H1 (cell line): ENCODE results near the gene PIAS1. TPM values are rescaled to one million over a fixed set of nuclear protein-coding genes. Genes with fewer than 3 reads are reported as not detected.

Source experiments
- CTCF ChIA-PET: fragments of 300-600 bp; sonication (Branson Sonifier 250); formaldehyde crosslinking; loops from one replicate; lab custom pipeline; 2021; ENCODE audit not compliant: partially characterized antibody; lab: Charles Lee
- POLR2A ChIA-PET: fragments of 300-600 bp; sonication (Branson Sonifier 250); formaldehyde crosslinking; loops from one replicate; lab custom pipeline; 2021; ENCODE audit warnings: inconsistent platforms; ENCODE audit not compliant: partially characterized antibody; lab: Charles Lee
- DNase-seq, 2 experiments: peaks; one replicate each; pipeline versions ENCODE4 v3.0.0 to v3.0.0-alpha.2; 2010 to 2022; ENCODE audit warnings: low spot score in 2 of 2, low read depth in 1 of 2, mixed read lengths in 1 of 2
- FAIRE-seq: peaks from 2 replicates; lab custom pipeline; 2011; peaks lifted over from hg19 to GRCh38; lab: Jason Lieb, UNC
- H2AFZ ChIP-seq: 2 replicates; pipeline ENCODE4 v1.8.1; 2012; ENCODE audit warnings: low read length, inconsistent platforms
- H2AK5ac ChIP-seq: 2 replicates; pipeline ENCODE4 v1.6.1; 2013; ENCODE audit warnings: low read depth, low read length
- H2BK120ac ChIP-seq: replicated peaks from 2 replicates; pipeline ENCODE3; 2013; ENCODE audit warnings: low read depth, low read length, inconsistent platforms
- H2BK12ac ChIP-seq: 2 replicates; pipeline ENCODE4 v1.6.1; 2013; ENCODE audit warnings: low read depth, low read length
- H2BK15ac ChIP-seq: 2 replicates; pipeline ENCODE4 v1.6.1; 2013; ENCODE audit warnings: low read length
- H2BK20ac ChIP-seq: 2 replicates; pipeline ENCODE4 v1.6.1; 2013; ENCODE audit warnings: low read length
- H2BK5ac ChIP-seq: 2 replicates; pipeline ENCODE4 v1.6.1; 2013; ENCODE audit warnings: low read depth, low read length
- H3K14ac ChIP-seq: 2 replicates; pipeline ENCODE4 v1.6.1; 2013; ENCODE audit warnings: inconsistent platforms; ENCODE audit not compliant: insufficient read length
- H3K18ac ChIP-seq: 2 replicates; pipeline ENCODE4 v1.6.1; 2013; ENCODE audit warnings: low read length; ENCODE audit errors: extremely low read depth
- H3K23ac ChIP-seq: 2 replicates; pipeline ENCODE4 v1.6.1; 2013; ENCODE audit warnings: inconsistent platforms; ENCODE audit not compliant: insufficient read length
- H3K23me2 ChIP-seq: 2 replicates; pipeline ENCODE4 v1.6.1; 2013; ENCODE audit warnings: low read depth, low read length
- H3K27ac ChIP-seq: 2 replicates; pipeline ENCODE4 v1.6.1; 2011; ENCODE audit warnings: low read depth, low read length, inconsistent platforms
- H3K27me3 ChIP-seq, 4 experiments: replicated peaks in 1 of 4; 1 replicate in 1 of 4; 2 replicates in 3 of 4; pipeline versions ENCODE4 v1.6.1 to v1.8.1; 2011 to 2013; ENCODE audit warnings: low read length in 3 of 4, mild to moderate bottlenecking in 3 of 4, inconsistent platforms in 2 of 4, mixed read lengths in 2 of 4, moderate library complexity in 1 of 4; ENCODE audit not compliant: control insufficient read depth in 3 of 4, insufficient read depth in 3 of 4; ENCODE audit errors: extremely low read depth in 1 of 4
- H3K36me3 ChIP-seq, 4 experiments: 2 replicates each; pipeline versions ENCODE4 v1.6.1 to v1.8.1; 2011 to 2013; ENCODE audit warnings: mild to moderate bottlenecking in 4 of 4, low read length in 3 of 4, moderate library complexity in 2 of 4, control low read depth in 1 of 4, inconsistent platforms in 1 of 4; ENCODE audit not compliant: insufficient read depth in 4 of 4, control insufficient read depth in 2 of 4
- H3K4ac ChIP-seq: replicated peaks from 2 replicates; pipeline ENCODE3; 2013; ENCODE audit warnings: low read length, low read depth, mixed read lengths, inconsistent platforms; ENCODE audit not compliant: insufficient read length
- H3K4me1 ChIP-seq, 4 experiments: replicated peaks in 1 of 4; 1 replicate in 1 of 4; 2 replicates in 3 of 4; pipeline versions ENCODE4 v1.6.1 to v1.8.1; 2011 to 2013; ENCODE audit warnings: low read length in 3 of 4, inconsistent platforms in 2 of 4, mixed read lengths in 1 of 4; ENCODE audit not compliant: insufficient read depth in 4 of 4, control insufficient read depth in 3 of 4
- H3K4me2 ChIP-seq, 2 experiments: 2 replicates each; pipeline versions ENCODE4 v1.6.1 to v1.8.1; 2011 to 2013; ENCODE audit warnings: low read depth in 2 of 2, low read length in 2 of 2, control low read depth in 1 of 2, inconsistent platforms in 1 of 2, mild to moderate bottlenecking in 1 of 2; ENCODE audit not compliant: insufficient read depth in 1 of 2
- H3K4me3 ChIP-seq, 4 experiments: fragments of 200-600, 300-600 bp in 1 of 4; sonication (generic), shearing (Covaris generic), sonication (Bioruptor Twin) in 1 of 4; 2 replicates each; pipeline versions ENCODE4 v1.5.1 to v1.8.1; 2011 to 2016; ENCODE audit warnings: low read length in 4 of 4, low read depth in 3 of 4, control low read depth in 2 of 4, inconsistent platforms in 2 of 4, mild to moderate bottlenecking in 2 of 4, mixed read lengths in 1 of 4, moderate library complexity in 1 of 4; ENCODE audit not compliant: insufficient read depth in 2 of 4; ENCODE audit errors: extremely low read depth in 1 of 4
- H3K56ac ChIP-seq: replicated peaks from 2 replicates; pipeline ENCODE3; 2013; ENCODE audit warnings: low read depth, mild to moderate bottlenecking, mixed read lengths, low read length, inconsistent platforms; ENCODE audit not compliant: insufficient read length
- H3K79me1 ChIP-seq: 2 replicates; pipeline ENCODE4 v1.6.1; 2013; ENCODE audit warnings: low read depth, low read length, control low read depth
- H3K79me2 ChIP-seq, 2 experiments: 2 replicates each; pipeline versions ENCODE4 v1.6.1 to v1.8.1; 2012 to 2013; ENCODE audit warnings: low read length in 2 of 2, mild to moderate bottlenecking in 2 of 2, inconsistent platforms in 1 of 2; ENCODE audit not compliant: insufficient read depth in 2 of 2, control insufficient read depth in 1 of 2
- H3K9ac ChIP-seq, 4 experiments: replicated peaks in 1 of 4; 1 replicate in 1 of 4; 2 replicates in 3 of 4; pipeline versions ENCODE4 v1.6.1 to v1.8.1; 2011 to 2013; ENCODE audit warnings: low read depth in 3 of 4, low read length in 3 of 4, control low read depth in 2 of 4, mild to moderate bottlenecking in 2 of 4, moderate library complexity in 2 of 4, inconsistent platforms in 1 of 4; ENCODE audit errors: extremely low read depth in 1 of 4
- H3K9me3 ChIP-seq, 2 experiments: 2 replicates each; pipeline versions ENCODE4 v1.6.1 to v1.8.1; 2012 to 2013; ENCODE audit warnings: mild to moderate bottlenecking in 2 of 2, moderate library complexity in 2 of 2, control low read depth in 1 of 2, inconsistent platforms in 1 of 2, low read depth in 1 of 2, low read length in 1 of 2, mixed read lengths in 1 of 2; ENCODE audit not compliant: insufficient read depth in 2 of 2
- H4K20me1 ChIP-seq, 2 experiments: replicated peaks in 1 of 2; 2 replicates each; pipeline versions ENCODE3 to v1.8.1; 2011 to 2013; ENCODE audit warnings: inconsistent platforms in 2 of 2, low read length in 2 of 2, mild to moderate bottlenecking in 1 of 2; ENCODE audit not compliant: insufficient read depth in 2 of 2, control insufficient read depth in 1 of 2
- H4K5ac ChIP-seq: 2 replicates; pipeline ENCODE4 v1.6.1; 2013; ENCODE audit warnings: low read length, low read depth, mixed read lengths, inconsistent platforms; ENCODE audit not compliant: insufficient read length
- H4K8ac ChIP-seq: 2 replicates; pipeline ENCODE4 v1.8.0; 2013; ENCODE audit warnings: mild to moderate bottlenecking, moderate library complexity, low read length, inconsistent platforms; ENCODE audit not compliant: insufficient read depth; ENCODE audit errors: extremely low read depth
- H4K91ac ChIP-seq: replicated peaks from 2 replicates; pipeline ENCODE3; 2013; ENCODE audit warnings: low read length, mixed read lengths, inconsistent platforms; ENCODE audit not compliant: insufficient read length
- ASH2L ChIP-seq: fragments of 200-600, 300-600 bp; sonication (generic); IDR thresholded peaks from one replicate; pipeline ENCODE4 v1.7.1; 2017; ENCODE audit warnings: low read length
- EP300 ChIP-seq, 2 experiments: IDR thresholded peaks; 1 replicate in 1 of 2; 2 replicates in 1 of 2; pipeline ENCODE4 v1.6.1; 2011 to 2012; ENCODE audit warnings: low read depth in 2 of 2, low read length in 2 of 2, mild to moderate bottlenecking in 2 of 2, borderline replicate concordance in 1 of 2, inconsistent platforms in 1 of 2, moderate library complexity in 1 of 2
- JUN ChIP-seq: IDR thresholded peaks from 2 replicates; pipeline ENCODE4 v1.6.1; 2011; ENCODE audit warnings: low read depth, mild to moderate bottlenecking, improper control_type of control experiment, low read length
- KDM4A ChIP-seq: IDR thresholded peaks from one replicate; pipeline ENCODE4 v1.7.1; 2012; ENCODE audit warnings: low read depth, mild to moderate bottlenecking, moderate library complexity, low read length, inconsistent platforms; ENCODE audit not compliant: severe bottlenecking
- KDM5A ChIP-seq: fragments of 200-600 bp; IDR thresholded peaks from 2 replicates; pipeline ENCODE4 v1.7.1; 2012; ENCODE audit warnings: mild to moderate bottlenecking, low read length, inconsistent platforms, mixed read lengths
- MAX ChIP-seq: IDR thresholded peaks from 2 replicates; pipeline ENCODE4 v1.6.1; 2012; ENCODE audit warnings: inconsistent platforms
- PHF8 ChIP-seq: fragments of 200-600 bp; sonication (generic); conservative IDR thresholded peaks from 2 replicates; pipeline ENCODE4 v1.7.1; 2012; ENCODE audit warnings: low read depth, mild to moderate bottlenecking, inconsistent platforms, low read length, moderate library complexity
- POLR2AphosphoS5 ChIP-seq: IDR thresholded peaks from 2 replicates; pipeline ENCODE4 v1.6.1; 2011; ENCODE audit warnings: low read depth, low read length
- SIRT6 ChIP-seq: IDR thresholded peaks from one replicate; pipeline ENCODE4 v1.7.1; 2012; ENCODE audit warnings: low read length, inconsistent platforms
- TAF1 ChIP-seq: IDR thresholded peaks from 2 replicates; pipeline ENCODE4 v1.6.1; 2011; ENCODE audit warnings: mild to moderate bottlenecking, low read depth, low read length
- TCF12 ChIP-seq: IDR thresholded peaks from 2 replicates; pipeline ENCODE4 v1.6.1; 2011; ENCODE audit warnings: low read depth, mild to moderate bottlenecking, low read length
- YY1 ChIP-seq: IDR thresholded peaks from 2 replicates; pipeline ENCODE4 v1.6.1; 2011; ENCODE audit warnings: low read depth, mild to moderate bottlenecking, low read length
- WGBS, 2 experiments: shearing (Covaris generic) in 1 of 2; methylation state at CpG; one replicate each; pipeline versions ENCODE4 v1.1.6 to v1.1.7; 2013 to 2015; ENCODE audit warnings: low lambda C conversion rate in 2 of 2, mixed read lengths in 2 of 2, inconsistent platforms in 1 of 2, low coverage in 1 of 2, missing lambda C conversion rate in 1 of 2; ENCODE audit not compliant: insufficient replicate concordance in 2 of 2, insufficient coverage in 1 of 2, insufficient read length in 1 of 2; ENCODE audit errors: extremely low coverage in 1 of 2, missing lambda C conversion rate in 1 of 2; 5-methylcytosine and 5-hydroxymethylcytosine counted together
- polyA plus RNA-seq, 7 experiments: library from polyadenylated mRNA; depleted of rRNA in 3 of 7; stranded (reverse) in 5 of 7; unstranded in 2 of 7; fragments of >200 nt in 5 of 7; fragments of 200-250 nt in 2 of 7; gene quantifications; 1 replicate in 5 of 7; 2 replicates in 1 of 7; 4 replicates in 1 of 7; pipeline versions ENCODE4 v1.2.1 to v1.2.3, GENCODE V29; 2011 to 2013; ENCODE audit warnings: missing spikeins in 2 of 7, mixed read lengths in 2 of 7
- total RNA-seq: library from RNA; stranded (reverse); fragmentation: NEBNext Ultra II Directional; extraction: Animal tissue kit (Norgen Biotek cat#: 25700); gene quantifications from 2 replicates; pipeline ENCODE4 v1.2.1, GENCODE V29; 2021
- TF ChIP-seq, protein P1 (sequence below): IDR thresholded peaks from 2 replicates; pipeline ENCODE4 v1.6.1; 2011; ENCODE audit warnings: low read length, improper control_type of control experiment

Gene PIAS1
- total and polyA plus RNA-seq, 2 of the 8 experiments (the other 6 are each of a cell fraction or from before 2014, with no cell fraction given), result 30.8 to 34.5 TPM

DNA sequence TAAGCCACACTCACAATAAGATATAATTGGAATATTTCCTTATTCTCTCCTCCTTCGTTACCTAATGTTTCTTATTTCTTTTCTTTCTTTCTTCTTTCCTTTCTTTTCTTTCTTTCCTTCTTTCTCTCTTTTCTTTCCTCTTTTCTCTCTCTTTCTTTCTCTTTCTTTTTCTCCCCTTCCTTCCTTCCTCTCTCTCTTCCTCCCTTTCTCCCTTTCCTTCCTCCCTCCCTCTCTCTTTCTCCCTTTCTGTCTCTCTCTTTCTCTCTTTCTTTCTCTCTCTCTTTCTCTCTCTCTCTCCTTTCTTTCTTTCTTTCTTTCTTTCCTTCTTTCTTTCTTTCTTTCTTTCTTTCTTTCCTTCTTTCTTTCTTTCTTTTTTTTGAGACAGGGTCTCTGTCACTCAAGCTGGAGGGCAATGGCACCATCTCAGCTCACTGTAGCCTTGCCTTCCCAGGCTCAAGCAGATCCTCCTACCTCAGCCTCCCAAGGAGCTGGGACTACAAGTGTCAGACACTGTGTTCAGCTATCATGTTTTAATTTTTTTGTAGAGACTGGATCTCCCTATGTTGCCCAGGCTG, 19.3 kb upstream of the PIAS1 start:
- Histone ChIP-seq H3K9ac (no peak overlapping the region), H3K4me3 (no peak overlapping the region), H3K27ac (no peak overlapping the region), H3K4me2 (no peak overlapping the region), H4K20me1 (no peaks in the 10 kb centered on the region), H3K79me2 (no peaks in the 10 kb centered on the region), H2BK120ac (no peak overlapping the region), H3K14ac (no peak overlapping the region), H2BK5ac (no peak overlapping the region), H4K5ac (no peak overlapping the region), H3K4ac (no peak overlapping the region), H2AK5ac (no peak overlapping the region), H3K36me3 (no peaks in the 10 kb centered on the region), H3K23me2 (no peaks in the 10 kb centered on the region), H3K18ac (no peak overlapping the region), H4K91ac (no peak overlapping the region), H3K23ac (no peak overlapping the region), H2BK20ac (no peak overlapping the region), H3K56ac (no peak overlapping the region), H3K9me3 (no peaks in the 10 kb centered on the region), H2AFZ (no peak overlapping the region), H3K79me1 (no peaks in the 10 kb centered on the region), H4K8ac (no peak overlapping the region), H3K4me1 (no peaks in the 10 kb centered on the region), H2BK12ac (no peak overlapping the region), H3K27me3 (no peaks in the 10 kb centered on the region), H2BK15ac (no peak overlapping the region)
- ChIA-PET POLR2A (no interaction called here), CTCF (interaction anchor here (1.1 kb wide), 1 partner anchor 92 kb away, joined by 4 read pairs; no protein-coding TSS in a partner anchor)
- DNase-seq, result no peak
- no peak for FAIRE-seq
- WGBS, 2 experiments, result 89% methylated on average over 1 of the region's 1 CpG; no CpG with 5 or more reads in 1 of the 2 experiments
- TF ChIP-seq MAX, result no peak
- TF ChIP-seq, protein P1, sequence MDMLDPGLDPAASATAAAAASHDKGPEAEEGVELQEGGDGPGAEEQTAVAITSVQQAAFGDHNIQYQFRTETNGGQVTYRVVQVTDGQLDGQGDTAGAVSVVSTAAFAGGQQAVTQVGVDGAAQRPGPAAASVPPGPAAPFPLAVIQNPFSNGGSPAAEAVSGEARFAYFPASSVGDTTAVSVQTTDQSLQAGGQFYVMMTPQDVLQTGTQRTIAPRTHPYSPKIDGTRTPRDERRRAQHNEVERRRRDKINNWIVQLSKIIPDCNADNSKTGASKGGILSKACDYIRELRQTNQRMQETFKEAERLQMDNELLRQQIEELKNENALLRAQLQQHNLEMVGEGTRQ, result no peak
- no peak for TF ChIP-seq PHF8
- TF ChIP-seq JUN, result no peak
- TF ChIP-seq TCF12, result no peak
- no peak for TF ChIP-seq YY1
- no peak for TF ChIP-seq POLR2AphosphoS5
- TF ChIP-seq SIRT6, result no peak
- no peak for TF ChIP-seq KDM5A
- no peak for TF ChIP-seq TAF1
- no peak for TF ChIP-seq KDM4A
- no peak for TF ChIP-seq EP300 (IDR thresholded peaks at IDR 0.05; ENCODE audit: borderline replicate concordance in 1 of 2, low read depth in 2 of 2, low read length in 2 of 2)
- TF ChIP-seq ASH2L, result no peak
